ENCODE measurements around the gene KCNC1. TPM values are rescaled to one million over a fixed set of nuclear protein-coding genes. Genes with fewer than 3 reads are reported as not detected.
A peak's percentile ranks its signal among the peaks of the same experiment; 100 is the strongest.

KCNC1 gene
- total and polyA plus RNA-seq, 2 of the 13 experiments (the other 11 are each of a cell fraction or from before 2014, with no cell fraction given), result 0.01 to 0.04 TPM

DNA sequence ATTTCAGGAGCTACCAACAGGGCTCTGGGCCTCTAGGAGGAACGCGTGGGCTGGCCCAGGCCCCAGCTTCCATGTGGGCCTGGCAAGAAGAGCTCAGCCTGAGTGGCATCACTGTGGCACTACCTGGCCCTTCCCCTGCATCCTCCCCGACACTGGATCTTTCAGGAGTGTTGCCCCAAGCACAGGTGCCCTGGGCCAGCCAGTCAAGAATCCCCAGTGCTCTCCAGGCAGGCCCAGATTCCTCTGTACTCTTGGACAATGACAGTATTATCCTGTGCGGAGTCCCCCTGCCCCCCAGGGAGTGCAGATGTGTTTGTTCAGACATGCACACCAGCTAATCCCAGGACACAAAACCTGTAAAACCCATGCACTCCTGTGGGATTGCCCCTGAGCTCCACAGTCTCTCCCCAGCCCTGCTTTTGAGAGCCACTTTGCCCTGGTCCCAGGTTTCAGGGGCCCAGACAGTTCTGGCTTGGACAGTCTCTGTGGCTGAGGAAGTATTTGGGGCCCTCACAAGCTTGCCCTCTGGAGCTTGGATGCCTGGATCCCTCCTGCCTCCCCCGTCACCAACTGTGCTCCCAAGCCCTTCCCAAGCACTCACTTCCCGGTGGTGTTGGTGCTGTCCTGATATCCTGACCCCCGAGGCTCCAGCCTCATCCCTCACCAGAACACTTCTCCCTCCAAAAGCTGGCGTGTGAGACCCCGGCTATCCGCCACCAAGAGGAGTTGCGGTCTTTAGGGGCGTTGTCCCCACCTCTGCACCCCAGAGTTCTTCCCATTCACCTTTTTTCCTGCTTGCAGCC lies 39.9 kb downstream of the KCNC1 start (continued):
- TF ChIP-seq, protein P1, sequence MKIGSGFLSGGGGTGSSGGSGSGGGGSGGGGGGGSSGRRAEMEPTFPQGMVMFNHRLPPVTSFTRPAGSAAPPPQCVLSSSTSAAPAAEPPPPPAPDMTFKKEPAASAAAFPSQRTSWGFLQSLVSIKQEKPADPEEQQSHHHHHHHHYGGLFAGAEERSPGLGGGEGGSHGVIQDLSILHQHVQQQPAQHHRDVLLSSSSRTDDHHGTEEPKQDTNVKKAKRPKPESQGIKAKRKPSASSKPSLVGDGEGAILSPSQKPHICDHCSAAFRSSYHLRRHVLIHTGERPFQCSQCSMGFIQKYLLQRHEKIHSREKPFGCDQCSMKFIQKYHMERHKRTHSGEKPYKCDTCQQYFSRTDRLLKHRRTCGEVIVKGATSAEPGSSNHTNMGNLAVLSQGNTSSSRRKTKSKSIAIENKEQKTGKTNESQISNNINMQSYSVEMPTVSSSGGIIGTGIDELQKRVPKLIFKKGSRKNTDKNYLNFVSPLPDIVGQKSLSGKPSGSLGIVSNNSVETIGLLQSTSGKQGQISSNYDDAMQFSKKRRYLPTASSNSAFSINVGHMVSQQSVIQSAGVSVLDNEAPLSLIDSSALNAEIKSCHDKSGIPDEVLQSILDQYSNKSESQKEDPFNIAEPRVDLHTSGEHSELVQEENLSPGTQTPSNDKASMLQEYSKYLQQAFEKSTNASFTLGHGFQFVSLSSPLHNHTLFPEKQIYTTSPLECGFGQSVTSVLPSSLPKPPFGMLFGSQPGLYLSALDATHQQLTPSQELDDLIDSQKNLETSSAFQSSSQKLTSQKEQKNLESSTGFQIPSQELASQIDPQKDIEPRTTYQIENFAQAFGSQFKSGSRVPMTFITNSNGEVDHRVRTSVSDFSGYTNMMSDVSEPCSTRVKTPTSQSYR (CRISPR knock-in tag; IDR thresholded peaks at IDR 0.05; ENCODE audit: borderline replicate concordance), result peak; percentile 80; the same call in 1 of the 2 replicates
- TF ChIP-seq PHF21A (CRISPR knock-in tag; IDR thresholded peaks at IDR 0.05) (peak; percentile 66), ATF7 (IDR thresholded peaks at IDR 0.05) (no peak), ATF7 (CRISPR knock-in tag; IDR thresholded peaks at IDR 0.05) (no peak), U2AF1 (optimal IDR thresholded peaks at IDR 0.05; ENCODE audit: low read depth, low read length) (peak; percentile 75), IRX3 (CRISPR knock-in tag; IDR thresholded peaks at IDR 0.05; ENCODE audit: borderline replicate concordance, low read depth) (no peak), ZNF619 (CRISPR knock-in tag; IDR thresholded peaks at IDR 0.05) (no peak), NFE2 (CRISPR knock-in tag; IDR thresholded peaks at IDR 0.05) (no peak), XRCC5 (optimal IDR thresholded peaks at IDR 0.05; ENCODE audit: low read length) (peak; percentile 17), GTF3A (CRISPR knock-in tag; conservative IDR thresholded peaks at IDR 0.05) (no peak), NFE2L2 (IDR thresholded peaks at IDR 0.05; ENCODE audit: low read length) (no peak), HNRNPL (IDR thresholded peaks at IDR 0.05; ENCODE audit: low read depth, low read length) (0 out of 2 replicates have a peak, but pooled peaks have one; percentile 34), ZNF296 (CRISPR knock-in tag; conservative IDR thresholded peaks at IDR 0.05) (no peak), JARID2 (CRISPR knock-in tag; IDR thresholded peaks at IDR 0.05; ENCODE audit: insufficient replicate concordance) (no peak), BCL6 (CRISPR knock-in tag; IDR thresholded peaks at IDR 0.05) (peak; percentile 27; the same call in 1 of the 2 replicates), HOXD1 (CRISPR knock-in tag; IDR thresholded peaks at IDR 0.05) (no peak), MAZ (IDR thresholded peaks at IDR 0.05; ENCODE audit: borderline replicate concordance, low read depth, low read length) (no peak), MAZ (CRISPR knock-in tag; IDR thresholded peaks at IDR 0.05; ENCODE audit: low read depth) (no peak), TCF7 (IDR thresholded peaks at IDR 0.05; ENCODE audit: low read depth) (no peak), DNMT1 (CRISPR knock-in tag; IDR thresholded peaks at IDR 0.05) (no peak), EED (CRISPR knock-in tag; IDR thresholded peaks at IDR 0.05) (no peak)
- TF ChIP-seq, protein P2, sequence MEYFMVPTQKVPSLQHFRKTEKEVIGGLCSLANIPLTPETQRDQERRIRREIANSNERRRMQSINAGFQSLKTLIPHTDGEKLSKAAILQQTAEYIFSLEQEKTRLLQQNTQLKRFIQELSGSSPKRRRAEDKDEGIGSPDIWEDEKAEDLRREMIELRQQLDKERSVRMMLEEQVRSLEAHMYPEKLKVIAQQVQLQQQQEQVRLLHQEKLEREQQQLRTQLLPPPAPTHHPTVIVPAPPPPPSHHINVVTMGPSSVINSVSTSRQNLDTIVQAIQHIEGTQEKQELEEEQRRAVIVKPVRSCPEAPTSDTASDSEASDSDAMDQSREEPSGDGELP (IDR thresholded peaks at IDR 0.05; ENCODE audit: borderline replicate concordance, low read depth), result no peak
- TF ChIP-seq, protein P3, sequence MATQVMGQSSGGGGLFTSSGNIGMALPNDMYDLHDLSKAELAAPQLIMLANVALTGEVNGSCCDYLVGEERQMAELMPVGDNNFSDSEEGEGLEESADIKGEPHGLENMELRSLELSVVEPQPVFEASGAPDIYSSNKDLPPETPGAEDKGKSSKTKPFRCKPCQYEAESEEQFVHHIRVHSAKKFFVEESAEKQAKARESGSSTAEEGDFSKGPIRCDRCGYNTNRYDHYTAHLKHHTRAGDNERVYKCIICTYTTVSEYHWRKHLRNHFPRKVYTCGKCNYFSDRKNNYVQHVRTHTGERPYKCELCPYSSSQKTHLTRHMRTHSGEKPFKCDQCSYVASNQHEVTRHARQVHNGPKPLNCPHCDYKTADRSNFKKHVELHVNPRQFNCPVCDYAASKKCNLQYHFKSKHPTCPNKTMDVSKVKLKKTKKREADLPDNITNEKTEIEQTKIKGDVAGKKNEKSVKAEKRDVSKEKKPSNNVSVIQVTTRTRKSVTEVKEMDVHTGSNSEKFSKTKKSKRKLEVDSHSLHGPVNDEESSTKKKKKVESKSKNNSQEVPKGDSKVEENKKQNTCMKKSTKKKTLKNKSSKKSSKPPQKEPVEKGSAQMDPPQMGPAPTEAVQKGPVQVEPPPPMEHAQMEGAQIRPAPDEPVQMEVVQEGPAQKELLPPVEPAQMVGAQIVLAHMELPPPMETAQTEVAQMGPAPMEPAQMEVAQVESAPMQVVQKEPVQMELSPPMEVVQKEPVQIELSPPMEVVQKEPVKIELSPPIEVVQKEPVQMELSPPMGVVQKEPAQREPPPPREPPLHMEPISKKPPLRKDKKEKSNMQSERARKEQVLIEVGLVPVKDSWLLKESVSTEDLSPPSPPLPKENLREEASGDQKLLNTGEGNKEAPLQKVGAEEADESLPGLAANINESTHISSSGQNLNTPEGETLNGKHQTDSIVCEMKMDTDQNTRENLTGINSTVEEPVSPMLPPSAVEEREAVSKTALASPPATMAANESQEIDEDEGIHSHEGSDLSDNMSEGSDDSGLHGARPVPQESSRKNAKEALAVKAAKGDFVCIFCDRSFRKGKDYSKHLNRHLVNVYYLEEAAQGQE (IDR thresholded peaks at IDR 0.05; ENCODE audit: borderline replicate concordance in 1 of 2, low read depth in 1 of 2, low read length in 2 of 2), result no peak
- TF ChIP-seq, protein P4, sequence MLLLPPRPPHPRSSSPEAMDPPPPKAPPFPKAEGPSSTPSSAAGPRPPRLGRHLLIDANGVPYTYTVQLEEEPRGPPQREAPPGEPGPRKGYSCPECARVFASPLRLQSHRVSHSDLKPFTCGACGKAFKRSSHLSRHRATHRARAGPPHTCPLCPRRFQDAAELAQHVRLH (CRISPR knock-in tag; IDR thresholded peaks at IDR 0.05; ENCODE audit: borderline replicate concordance, low read depth), result no peak

Measured in HepG2 (cell line).